Activated CD8-positive, alpha-beta memory T cell treated with anti-CD3 and anti-CD28 coated beads, Interleukin-2, amount 50 U/mL, for 4 hours (primary cell): Measurements from ENCODE around the gene TIGAR.

Source experiments
- DNase-seq: peaks from one replicate; pipeline ENCODE4 v3.0.0-alpha.2; 2020

TIGAR gene

GRCh38 chr12:4380332-4380731, 59.3 kb downstream of the TIGAR start:
- DNase-seq = no peak

DNA sequence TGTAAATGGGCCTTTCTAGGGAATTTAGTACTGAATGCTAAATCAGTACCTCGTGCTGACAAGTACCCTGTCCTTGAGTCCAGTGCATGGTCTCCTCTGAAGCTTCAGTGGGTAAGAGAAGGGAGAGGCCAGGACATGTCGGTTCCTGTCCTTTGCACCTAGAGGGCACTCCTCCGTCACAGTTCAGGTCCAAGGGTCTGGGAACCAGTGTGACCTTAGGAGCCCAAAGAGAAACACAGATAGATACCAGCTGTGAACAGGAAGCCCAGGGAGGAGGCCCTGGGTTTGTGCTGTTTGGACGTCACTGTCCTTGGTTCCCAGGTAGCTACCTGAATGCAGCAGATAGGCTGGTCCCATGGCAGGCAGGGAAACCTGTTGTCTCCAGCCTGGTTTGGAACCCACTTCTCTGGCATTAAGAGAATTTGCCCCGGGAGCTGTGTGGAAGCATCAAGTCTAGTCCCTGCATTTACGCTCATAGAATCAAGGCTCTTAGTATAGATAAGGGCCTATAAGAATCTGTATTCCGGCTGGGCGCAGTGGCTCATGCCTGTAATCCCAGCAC, 62.4 kb downstream of the TIGAR start:
- no peak for DNase-seq

GRCh38 chr12:4386801-4387200, 65.8 kb downstream of the TIGAR start:
- no peak for DNase-seq

- DNase-seq = no peak
Observed at GRCh38 chr12:4387607-4388006, 66.6 kb downstream of the TIGAR start.

DNA sequence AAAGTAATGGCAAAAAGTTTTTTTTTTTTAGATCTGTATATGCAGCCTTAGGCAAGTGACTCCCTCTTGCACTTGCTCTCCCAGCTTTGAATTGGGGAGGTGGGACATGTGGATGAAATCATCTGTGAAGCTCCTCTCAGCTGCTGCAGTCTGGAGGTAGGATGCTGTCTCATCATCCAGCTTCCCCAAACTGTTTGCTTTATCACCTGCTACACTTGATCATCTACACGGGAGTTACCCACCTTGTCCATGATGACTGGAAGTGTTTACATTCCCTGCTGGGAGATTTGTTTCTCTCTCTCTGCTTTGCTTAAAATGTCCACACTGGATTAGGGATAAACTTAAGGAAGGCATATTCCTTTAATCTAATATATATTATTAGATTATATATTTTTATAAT, 67.0 kb downstream of the TIGAR start:
- no peak for DNase-seq

GRCh38 chr12:4388662-4389061, 67.6 kb downstream of the TIGAR start:
- no peak for DNase-seq

DNA sequence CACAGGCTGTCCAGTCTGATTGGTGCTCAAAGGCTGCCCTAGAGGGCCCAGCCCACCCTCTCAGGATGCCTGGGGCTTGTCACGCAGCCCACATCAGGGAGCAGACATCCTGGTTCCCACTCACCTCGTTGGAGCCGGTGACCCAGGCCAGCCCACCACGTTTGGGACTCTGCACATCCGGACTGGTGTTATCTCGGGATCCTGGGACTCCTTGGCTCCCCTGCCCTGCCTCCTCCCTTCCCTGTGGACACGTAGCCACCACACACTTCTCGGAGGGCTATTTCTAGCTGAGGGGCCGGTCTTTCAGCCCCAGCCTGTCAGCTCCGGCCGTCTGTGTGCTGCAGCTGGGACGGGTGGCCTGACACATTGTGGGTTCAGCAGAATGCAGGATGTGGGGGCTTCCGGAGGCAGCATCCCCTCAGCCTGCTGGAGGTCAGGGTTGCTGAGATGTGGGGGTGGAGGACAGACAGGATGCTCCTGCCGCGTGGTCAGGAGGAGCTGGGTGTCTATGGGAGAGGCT, 71.3 kb downstream of the TIGAR start:
- DNase-seq = no peak

DNA sequence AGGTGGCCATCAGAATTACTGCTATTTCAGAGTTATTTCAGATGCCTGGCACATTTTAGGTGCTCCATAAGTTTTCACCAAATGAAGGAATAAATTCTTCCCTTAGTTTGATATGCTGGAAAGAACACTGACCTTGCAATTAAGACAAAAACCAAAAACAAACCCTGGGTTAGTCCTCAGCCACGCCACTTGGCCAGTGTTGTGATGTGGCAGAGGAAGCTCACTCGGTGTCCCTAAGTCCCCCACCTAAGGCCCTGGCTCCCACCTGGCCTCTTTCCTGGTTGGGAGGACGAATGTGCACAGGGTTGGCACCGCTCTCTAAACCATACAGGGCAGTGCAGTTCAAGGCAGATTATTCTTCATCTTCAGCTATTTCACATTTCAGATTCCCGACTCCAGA, 72.2 kb downstream of the TIGAR start:
- DNase-seq = no peak

- no peak for DNase-seq
Observed at GRCh38 chr12:4395818-4396217, 74.8 kb downstream of the TIGAR start.

DNA sequence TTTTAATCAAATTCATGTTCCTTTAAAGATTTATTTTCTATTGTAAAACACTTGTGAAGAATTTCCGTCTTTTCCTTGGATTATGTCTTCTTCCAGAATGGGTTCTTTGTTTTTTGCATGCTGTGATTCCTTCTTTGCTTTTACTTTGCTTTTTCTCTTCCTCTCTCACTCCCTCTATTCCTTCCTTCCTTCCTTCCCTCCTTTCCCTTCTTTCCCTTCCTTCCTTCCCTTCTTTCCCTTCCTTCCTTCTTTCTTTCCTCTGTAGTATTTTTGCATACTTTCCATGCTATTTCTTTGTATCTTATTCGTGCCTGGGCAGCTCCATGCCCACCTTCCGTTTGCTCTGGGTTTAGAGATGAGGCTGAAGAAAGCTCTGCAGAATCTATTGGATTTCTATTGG, 80.1 kb downstream of the TIGAR start:
- no peak for DNase-seq

DNA sequence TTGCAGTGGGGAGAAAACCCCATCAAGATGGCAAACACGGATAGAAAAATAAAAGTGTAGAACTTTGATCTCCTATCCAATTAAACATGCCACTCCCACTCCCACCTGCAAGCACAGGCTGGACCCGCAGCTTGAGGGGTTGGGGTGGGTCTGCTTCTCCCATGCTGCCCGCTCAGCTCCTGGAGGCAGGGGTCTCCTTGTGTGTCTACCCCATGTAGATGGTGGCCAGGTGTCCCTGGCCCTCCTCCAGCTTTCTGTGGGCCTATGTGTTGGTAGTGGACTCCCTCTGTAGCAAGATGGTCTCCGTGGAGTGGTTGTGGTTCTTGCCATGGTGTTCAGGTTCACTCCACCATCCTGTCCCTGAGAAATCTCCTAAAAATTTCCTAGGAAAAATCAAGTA, 82.0 kb downstream of the TIGAR start:
- DNase-seq = no peak
